AG09319 (cell line): ENCODE measurements around the gene HAGH.

Experiments
- DNase-seq: peaks from one replicate; pipeline ENCODE4 v3.0.0-alpha.2; 2010; ENCODE audit warnings: low read depth; ENCODE audit errors: extremely low read depth
- TF ChIP-seq, protein P1 (sequence below): IDR thresholded peaks from 2 replicates; pipeline ENCODE4 v1.5.1; 2011; ENCODE audit warnings: low read depth, mild to moderate bottlenecking, inconsistent platforms, low read length, moderate library complexity

Gene HAGH

GRCh38 chr16:1831186-1832075 is 4.8 kb upstream of the HAGH start:
- no peak for DNase-seq
- TF ChIP-seq, protein P1, sequence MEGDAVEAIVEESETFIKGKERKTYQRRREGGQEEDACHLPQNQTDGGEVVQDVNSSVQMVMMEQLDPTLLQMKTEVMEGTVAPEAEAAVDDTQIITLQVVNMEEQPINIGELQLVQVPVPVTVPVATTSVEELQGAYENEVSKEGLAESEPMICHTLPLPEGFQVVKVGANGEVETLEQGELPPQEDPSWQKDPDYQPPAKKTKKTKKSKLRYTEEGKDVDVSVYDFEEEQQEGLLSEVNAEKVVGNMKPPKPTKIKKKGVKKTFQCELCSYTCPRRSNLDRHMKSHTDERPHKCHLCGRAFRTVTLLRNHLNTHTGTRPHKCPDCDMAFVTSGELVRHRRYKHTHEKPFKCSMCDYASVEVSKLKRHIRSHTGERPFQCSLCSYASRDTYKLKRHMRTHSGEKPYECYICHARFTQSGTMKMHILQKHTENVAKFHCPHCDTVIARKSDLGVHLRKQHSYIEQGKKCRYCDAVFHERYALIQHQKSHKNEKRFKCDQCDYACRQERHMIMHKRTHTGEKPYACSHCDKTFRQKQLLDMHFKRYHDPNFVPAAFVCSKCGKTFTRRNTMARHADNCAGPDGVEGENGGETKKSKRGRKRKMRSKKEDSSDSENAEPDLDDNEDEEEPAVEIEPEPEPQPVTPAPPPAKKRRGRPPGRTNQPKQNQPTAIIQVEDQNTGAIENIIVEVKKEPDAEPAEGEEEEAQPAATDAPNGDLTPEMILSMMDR, result no peak

DNA sequence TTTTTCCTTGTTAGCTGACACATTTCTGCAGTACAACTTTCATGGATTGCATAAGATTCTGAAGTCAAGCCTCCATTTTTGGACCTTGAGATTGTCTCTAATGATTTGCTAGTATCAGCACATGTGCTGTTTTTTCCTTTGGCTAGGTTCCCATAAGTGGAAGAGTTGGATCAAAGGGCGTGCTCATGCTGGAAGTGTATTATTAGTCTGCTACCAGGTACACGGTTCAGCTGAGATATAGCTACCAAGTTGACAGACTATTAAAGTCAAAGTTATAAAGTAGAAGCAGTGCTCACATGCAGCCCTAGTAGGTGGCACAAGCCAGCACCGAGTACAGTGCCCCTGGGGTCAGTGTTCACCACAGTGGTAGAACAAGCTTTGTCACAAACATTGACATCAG is 3.6 kb upstream of the HAGH start:
- TF ChIP-seq, protein P1, result no peak

GRCh38 chr16:1828645-1829410 is 2.2 kb upstream of the HAGH start:
- TF ChIP-seq, protein P1, result no peak
- DNase-seq, result no peak

More for the DNA sequence above, 3.6 kb upstream of the HAGH start:
- no peak for DNase-seq

DNA sequence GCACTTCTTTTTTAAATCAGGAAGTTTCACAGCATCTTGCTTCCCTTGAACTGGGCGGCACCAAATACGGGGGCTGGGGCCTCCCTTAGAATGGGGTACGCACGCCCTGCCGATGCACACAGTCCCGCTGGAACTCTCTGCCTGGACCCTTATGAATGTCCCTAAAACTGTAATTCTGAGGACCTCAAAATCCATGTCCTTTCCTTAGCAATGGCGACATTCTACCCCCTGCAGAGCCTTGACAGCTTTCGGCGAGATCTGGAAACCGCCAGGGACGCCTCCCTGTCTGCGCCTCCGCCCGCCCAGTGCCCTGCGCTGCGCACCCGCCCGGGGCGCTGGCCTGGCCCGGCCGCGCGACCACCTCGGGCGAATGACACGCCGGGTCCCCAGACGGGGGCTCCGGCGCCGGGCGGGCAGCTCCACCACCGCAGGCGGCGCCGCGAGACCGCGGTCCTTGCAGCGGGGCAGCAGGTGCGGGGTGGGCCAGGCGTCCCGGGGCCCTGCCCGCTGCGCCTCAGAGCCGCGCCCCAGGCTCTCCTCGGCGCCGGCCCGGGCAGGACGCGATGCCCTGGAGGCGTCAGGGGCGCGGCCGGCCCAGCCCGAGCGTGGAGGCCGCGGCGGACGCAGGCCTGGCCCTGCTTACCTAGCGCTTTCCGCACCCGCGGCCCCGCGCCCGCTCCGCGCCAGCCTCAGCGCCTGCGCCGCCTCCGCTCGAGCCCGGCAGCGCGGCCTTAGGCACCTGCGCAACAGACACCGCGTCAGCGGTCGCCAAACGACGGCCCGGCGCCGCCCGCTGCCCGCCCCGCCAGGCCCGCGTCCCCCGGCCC is 548 bp downstream of the HAGH start:
- no peak for DNase-seq
- TF ChIP-seq, protein P1, result no peak

DNA sequence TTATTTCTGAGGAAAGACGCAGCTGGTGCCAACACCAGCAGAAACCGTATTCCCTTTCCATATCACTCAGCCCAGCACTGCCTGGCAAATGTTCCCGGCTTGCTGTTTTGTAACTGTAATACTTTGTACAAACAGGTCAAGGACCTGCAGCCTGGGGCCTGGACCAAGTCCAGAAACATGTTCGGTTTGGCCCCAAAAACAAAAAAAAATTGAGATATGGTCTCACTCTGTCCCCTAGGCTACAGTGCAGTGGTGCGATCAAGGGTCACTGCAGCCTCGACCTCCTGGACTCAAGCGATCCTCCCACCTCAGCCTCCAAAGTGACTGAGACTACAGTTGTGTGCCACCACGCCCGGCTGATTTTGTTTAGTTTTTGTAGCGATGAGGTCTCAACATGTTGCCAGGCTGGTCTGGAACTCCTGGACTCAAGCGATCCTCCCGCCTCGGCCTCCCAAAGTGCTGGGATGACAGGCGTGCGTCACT is 1.2 kb downstream of the HAGH start:
- DNase-seq, result no peak
- TF ChIP-seq, protein P1, result no peak

DNA sequence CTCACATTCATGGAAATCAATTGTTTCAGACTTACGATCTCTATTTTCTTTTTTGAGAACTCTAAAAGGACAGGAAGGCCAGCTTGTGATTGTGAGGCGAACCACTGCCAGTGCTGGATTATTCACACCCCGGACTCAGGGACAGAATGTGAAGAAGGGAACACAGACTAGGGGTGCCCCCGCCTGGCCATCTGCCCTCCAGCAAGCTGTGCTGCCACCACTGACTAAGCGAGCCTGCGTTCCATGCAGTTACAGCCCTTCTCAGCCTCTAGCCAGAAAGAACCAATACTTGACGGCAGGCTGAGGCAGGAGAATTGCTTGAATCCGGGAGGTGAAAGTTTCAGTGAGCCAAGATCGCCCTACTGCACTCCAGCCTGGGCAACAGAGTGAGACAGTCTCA is 2.8 kb downstream of the HAGH start:
- TF ChIP-seq, protein P1, result no peak
- no peak for DNase-seq
